Liver (tissue), 3 donors: ENCODE data around the gene TBC1D10B.

ENCODE experiments used
- RAD21 ChIP-seq, 2 donors: IDR thresholded peaks; 2 replicates each; pipeline ENCODE4 v1.6.1; 2016; ENCODE audit warnings: antibody characterized with exemption in 2 of 2, mild to moderate bottlenecking in 2 of 2
- TF ChIP-seq, protein P1 (sequence below): fragments of 150-350 bp; IDR thresholded peaks from 2 replicates; pipeline ENCODE4 v1.5.1; 2017; ENCODE audit warnings: improper control_type of control experiment, low read depth, low read length; ENCODE audit not compliant: missing input control
- TF ChIP-seq, protein P2 (sequence below): IDR thresholded peaks from 2 replicates; pipeline ENCODE4 v1.6.1; 2016; ENCODE audit warnings: antibody characterized with exemption
- donor health status: healthy.
- donor health status: healthy.

DNA sequence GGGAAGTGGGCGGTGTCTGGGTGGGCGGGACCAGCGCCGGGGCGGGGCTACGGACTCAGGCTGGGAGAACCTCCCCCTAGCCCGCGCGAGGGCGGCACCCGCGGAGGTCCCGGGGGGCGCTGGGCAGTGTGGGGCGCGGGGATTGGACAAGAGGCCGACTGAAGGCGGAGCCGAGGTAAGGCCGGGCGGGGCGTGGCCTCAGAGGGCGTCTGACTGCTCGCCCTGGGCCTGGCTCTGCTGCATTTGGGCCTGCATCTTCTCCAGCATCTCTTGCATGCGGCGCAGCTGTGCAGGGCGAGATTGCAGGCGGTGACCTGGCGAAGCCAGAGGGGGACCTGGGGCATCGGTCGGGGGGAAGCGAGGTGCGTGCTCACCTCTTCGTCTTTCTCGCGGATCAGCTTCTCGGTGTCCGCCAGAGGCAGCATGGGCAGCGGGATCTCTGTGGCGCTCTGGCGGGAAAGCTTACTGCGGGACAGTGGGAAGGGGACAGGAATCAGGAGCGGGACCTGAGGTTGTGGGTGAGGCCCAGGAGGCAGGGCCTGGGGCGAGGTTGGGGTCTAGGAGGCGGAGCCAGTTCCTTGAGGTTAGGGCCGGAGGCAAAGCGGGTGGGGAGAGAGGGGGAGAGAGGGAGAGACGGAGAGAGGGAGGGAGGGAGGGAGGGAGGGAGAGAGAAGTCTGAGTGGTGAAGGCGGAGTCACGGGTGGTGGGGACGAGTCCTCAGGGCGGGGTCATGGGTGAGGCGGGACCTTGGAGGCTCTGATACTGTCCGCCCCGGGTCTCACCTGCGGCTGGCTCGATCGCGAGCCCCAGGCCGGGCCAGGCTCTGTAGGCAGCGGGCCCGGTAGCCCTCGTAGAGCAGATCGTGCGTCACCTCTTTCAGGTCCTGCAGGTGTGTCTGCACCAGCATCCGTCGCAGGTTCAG, 8.2 kb upstream of the TBC1D10B start:
- TF ChIP-seq, protein P1, sequence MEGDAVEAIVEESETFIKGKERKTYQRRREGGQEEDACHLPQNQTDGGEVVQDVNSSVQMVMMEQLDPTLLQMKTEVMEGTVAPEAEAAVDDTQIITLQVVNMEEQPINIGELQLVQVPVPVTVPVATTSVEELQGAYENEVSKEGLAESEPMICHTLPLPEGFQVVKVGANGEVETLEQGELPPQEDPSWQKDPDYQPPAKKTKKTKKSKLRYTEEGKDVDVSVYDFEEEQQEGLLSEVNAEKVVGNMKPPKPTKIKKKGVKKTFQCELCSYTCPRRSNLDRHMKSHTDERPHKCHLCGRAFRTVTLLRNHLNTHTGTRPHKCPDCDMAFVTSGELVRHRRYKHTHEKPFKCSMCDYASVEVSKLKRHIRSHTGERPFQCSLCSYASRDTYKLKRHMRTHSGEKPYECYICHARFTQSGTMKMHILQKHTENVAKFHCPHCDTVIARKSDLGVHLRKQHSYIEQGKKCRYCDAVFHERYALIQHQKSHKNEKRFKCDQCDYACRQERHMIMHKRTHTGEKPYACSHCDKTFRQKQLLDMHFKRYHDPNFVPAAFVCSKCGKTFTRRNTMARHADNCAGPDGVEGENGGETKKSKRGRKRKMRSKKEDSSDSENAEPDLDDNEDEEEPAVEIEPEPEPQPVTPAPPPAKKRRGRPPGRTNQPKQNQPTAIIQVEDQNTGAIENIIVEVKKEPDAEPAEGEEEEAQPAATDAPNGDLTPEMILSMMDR = no peak
- TF ChIP-seq RAD21 (IDR thresholded peaks at IDR 0.05) = peak in 1 of 2 donors; percentile 22
- TF ChIP-seq, protein P2, sequence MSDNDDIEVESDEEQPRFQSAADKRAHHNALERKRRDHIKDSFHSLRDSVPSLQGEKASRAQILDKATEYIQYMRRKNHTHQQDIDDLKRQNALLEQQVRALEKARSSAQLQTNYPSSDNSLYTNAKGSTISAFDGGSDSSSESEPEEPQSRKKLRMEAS = no peak
